GM12878 (cell line): ENCODE results near the gene GPR75. TPM values are rescaled to one million over a fixed set of nuclear protein-coding genes. Genes with fewer than 3 reads are reported as not detected.

Experiments
- ATAC-seq: fragments of 200-7000 bp; cut with Tn5 transposase; 3 replicates; pipeline ENCODE4 v1.9.1; 2020; ENCODE audit warnings: mild to moderate bottlenecking, moderate library complexity
- BruUV-seq: library from RNA; stranded (reverse); fragments of 400-500 nt; replicated peaks from 2 replicates; lab custom pipeline; 2021; lab: Mats Ljungman, UMichigan
- CTCF ChIA-PET: fragments of 300-600 bp; sonication (Branson Sonifier 250); formaldehyde crosslinking; extraction: SDS; loops from one replicate; lab custom pipeline; 2021; ENCODE audit warnings: inconsistent platforms; lab: Yijun Ruan, JAX
- POLR2A ChIA-PET: fragments of 350-600 bp; formaldehyde crosslinking; extraction: SDS; loops from one replicate; lab custom pipeline; 2021; ENCODE audit warnings: inconsistent platforms; lab: Charles Lee
- RAD21 ChIA-PET: fragments of 300-600 bp; sonication (Branson Sonifier 250); formaldehyde crosslinking; loops from one replicate; lab custom pipeline; 2023; ENCODE audit warnings: antibody characterized with exemption; ENCODE audit not compliant: unreplicated experiment; lab: Charles Lee
- SMC1A ChIA-PET: fragments of 300-600 bp; sonication (Branson Sonifier 250); formaldehyde crosslinking; loops from one replicate; lab custom pipeline; 2023; ENCODE audit not compliant: unreplicated experiment, uncharacterized antibody; lab: Charles Lee
- DNase-seq: peaks from one replicate; pipeline ENCODE4 v3.0.0-alpha.2; 2011; ENCODE audit warnings: low read depth, low spot score
- FAIRE-seq: peaks from 3 replicates; lab custom pipeline; 2011; peaks lifted over from hg19 to GRCh38; lab: Jason Lieb, UNC
- H2AFZ ChIP-seq: 2 replicates; pipeline ENCODE4 v1.6.0; 2011; ENCODE audit warnings: low read depth, low read length, control low read depth; ENCODE audit not compliant: control insufficient read depth
- H3K27ac ChIP-seq: 2 replicates; pipeline ENCODE4 v1.5.1; 2011; ENCODE audit warnings: control low read depth; ENCODE audit not compliant: control insufficient read depth, insufficient read depth
- H3K27me3 ChIP-seq, 2 experiments: replicated peaks in 1 of 2; 2 replicates each; pipeline versions ENCODE4 v1.6.0 to v1.6.1; 2011; ENCODE audit warnings: low read length in 1 of 2; ENCODE audit not compliant: control insufficient read depth in 2 of 2, insufficient read depth in 2 of 2
- H3K36me3 ChIP-seq, 2 experiments: 2 replicates each; pipeline ENCODE4 v1.5.1; 2011; ENCODE audit warnings: low read length in 1 of 2; ENCODE audit not compliant: control insufficient read depth in 2 of 2, insufficient read depth in 2 of 2
- H3K4me1 ChIP-seq: 2 replicates; pipeline ENCODE4 v1.6.1; 2011; ENCODE audit warnings: mild to moderate bottlenecking, low read length, moderate library complexity, mixed read lengths; ENCODE audit not compliant: control insufficient read depth, insufficient read depth
- H3K4me2 ChIP-seq: 2 replicates; pipeline ENCODE4 v1.6.0; 2011; ENCODE audit warnings: control low read depth; ENCODE audit not compliant: control insufficient read depth, insufficient read depth
- H3K4me3 ChIP-seq: fragments of 200-600 bp; sonication (generic); 2 replicates; pipeline ENCODE4 v1.5.1; 2016
- H3K79me2 ChIP-seq: 2 replicates; pipeline ENCODE4 v1.6.0; 2011; ENCODE audit warnings: low read length; ENCODE audit not compliant: control insufficient read depth, insufficient read depth
- H3K9ac ChIP-seq: 2 replicates; pipeline ENCODE4 v1.8.0; 2011; ENCODE audit warnings: low read length, control low read depth, mixed read lengths; ENCODE audit not compliant: control insufficient read depth, insufficient read depth
- H3K9me3 ChIP-seq: replicated peaks from 3 replicates; pipeline ENCODE4 v1.5.1; 2011; ENCODE audit warnings: mild to moderate bottlenecking, low read length; ENCODE audit not compliant: control insufficient read depth, insufficient read depth
- H4K20me1 ChIP-seq: 2 replicates; pipeline ENCODE4 v1.6.0; 2011; ENCODE audit not compliant: control insufficient read depth, insufficient read depth
- CBX3 ChIP-seq: fragments of 200-600 bp; sonication (generic); IDR thresholded peaks from 2 replicates; pipeline ENCODE4 v1.6.1; 2016; ENCODE audit warnings: low read depth, borderline replicate concordance
- CHD4 ChIP-seq: fragments of 200-600 bp; sonication (generic); IDR thresholded peaks from 2 replicates; pipeline ENCODE4 v1.6.1; 2016; ENCODE audit warnings: mild to moderate bottlenecking
- FOXK2 ChIP-seq: fragments of 450-650 bp; IDR thresholded peaks from 2 replicates; pipeline ENCODE4 v1.6.1; 2017; ENCODE audit warnings: mild to moderate bottlenecking, moderate library complexity
- MEF2A ChIP-seq: IDR thresholded peaks from 2 replicates; pipeline ENCODE4 v1.6.1; 2011; ENCODE audit warnings: low read depth, mild to moderate bottlenecking, low read length, moderate library complexity; ENCODE audit not compliant: insufficient read depth
- NFYA ChIP-seq: IDR thresholded peaks from 2 replicates; pipeline ENCODE4 v1.6.1; 2011; ENCODE audit warnings: low read depth, mild to moderate bottlenecking, low read length, improper control_type of control experiment, borderline replicate concordance
- PAX8 ChIP-seq: fragments of 450-650 bp; IDR thresholded peaks from 2 replicates; pipeline ENCODE4 v1.6.1; 2017; ENCODE audit warnings: mild to moderate bottlenecking, moderate library complexity
- RB1 ChIP-seq: fragments of 450-650 bp; formaldehyde crosslinking; IDR thresholded peaks from 2 replicates; pipeline ENCODE4 v1.6.1; 2017; ENCODE audit warnings: mild to moderate bottlenecking, borderline replicate concordance
- RBBP5 ChIP-seq: fragments of 200-600 bp; sonication (generic); conservative IDR thresholded peaks from 2 replicates; pipeline ENCODE4 v1.6.1; 2016
- SIX5 ChIP-seq: IDR thresholded peaks from 2 replicates; pipeline ENCODE4 v1.6.1; 2011; ENCODE audit warnings: mild to moderate bottlenecking, low read depth, low read length, moderate library complexity; ENCODE audit not compliant: severe bottlenecking
- SPI1 ChIP-seq: IDR thresholded peaks from 2 replicates; pipeline ENCODE4 v1.6.1; 2011; ENCODE audit warnings: low read depth, mild to moderate bottlenecking, low read length, moderate library complexity, borderline replicate concordance; ENCODE audit not compliant: insufficient read depth
- TCF3 ChIP-seq: IDR thresholded peaks from 2 replicates; pipeline ENCODE4 v1.6.1; 2012; ENCODE audit warnings: low read depth, mild to moderate bottlenecking, low read length, borderline replicate concordance; ENCODE audit not compliant: insufficient read depth
- TCF7 ChIP-seq: IDR thresholded peaks from 2 replicates; pipeline ENCODE4 v1.6.1; 2014; ENCODE audit warnings: antibody characterized with exemption, borderline replicate concordance
- YBX1 ChIP-seq: fragments of 450-650 bp; IDR thresholded peaks from 2 replicates; pipeline ENCODE4 v1.6.1; 2016; ENCODE audit warnings: antibody characterized with exemption
- WGBS: methylation state at CpG from one replicate; pipeline ENCODE4 v1.1.6; 2016; ENCODE audit warnings: low lambda C conversion rate; ENCODE audit not compliant: insufficient replicate concordance, insufficient coverage; ENCODE audit errors: missing lambda C conversion rate; 5-methylcytosine and 5-hydroxymethylcytosine counted together
- in situ Hi-C: fragments of 300-500 bp; cut with MboI; formaldehyde crosslinking; loops from 9 replicates; pipeline ENCODE4 v1.14.3; 2018; ENCODE audit warnings: mixed read lengths
- intact Hi-C: fragments of 100-400 bp; cut with micrococcal nuclease; formaldehyde crosslinking; loops from one replicate; pipeline ENCODE4 v1.14.2; 2022; ENCODE audit not compliant: unreplicated experiment
- polyA plus RNA-seq, 11 experiments: library from polyadenylated mRNA; depleted of rRNA in 4 of 11; unstranded in 6 of 11; stranded (reverse) in 5 of 11; fragments of >200 nt; fragmentation: Nextera tagmentation in 4 of 11; fragmentation: Illumina TruSeq in 1 of 11; extraction: Ambion mirVana in 4 of 11; extraction: Trizol in 1 of 11; gene quantifications; 1 replicate in 1 of 11; 2 replicates in 10 of 11; pipeline versions ENCODE4 v1.2.1 to v1.2.3, GENCODE V29; 2011 to 2016; ENCODE audit warnings: inconsistent platforms in 2 of 11, missing spikeins in 2 of 11, low read depth in 1 of 11
- total RNA-seq, 4 experiments: library from RNA; depleted of rRNA in 3 of 4; stranded (reverse); fragments of >200 nt in 3 of 4; fragmentation: Illumina TruSeq in 1 of 4; extraction: Trizol in 1 of 4; gene quantifications; 2 replicates each; pipeline versions ENCODE4 v1.2.1 to v1.2.3, GENCODE V29; 2013 to 2021

The GPR75 gene
- total and polyA plus RNA-seq, 10 of the 15 experiments (the other 5 are each of a cell fraction or from before 2014, with no cell fraction given): 0.02 to 3.5 (median 2.3) TPM; not detected in 2

- Histone ChIP-seq H3K79me2 (no peaks in the 10 kb centered on the region), H3K27ac (no peak overlapping the region), H3K9me3 (no peaks in the 10 kb centered on the region), H3K9ac (no peak overlapping the region), H4K20me1 (no peaks in the 10 kb centered on the region), H3K4me1 (no peaks in the 10 kb centered on the region), H3K36me3 (no peaks in the 10 kb centered on the region), H3K27me3 (no peaks in the 10 kb centered on the region), H2AFZ (no peak overlapping the region), H3K4me3 (no peak overlapping the region), H3K4me2 (no peak overlapping the region)
- WGBS: 72% methylated on average over 11 of the region's 11 CpGs
- FAIRE-seq: no peak
- ChIA-PET SMC1A (no interaction called here), RAD21 (no interaction called here), CTCF (no interaction called here), POLR2A (no interaction called here)
- BruUV-seq: no TSS peak
- no peak for ATAC-seq
- in situ Hi-C loops: no loop called here
- no peak for TF ChIP-seq YBX1
- TF ChIP-seq RBBP5: no peak
- no peak for DNase-seq
- intact Hi-C loops: no loop called here
Observed at GRCh38 chr2:53829273-53829979, 30.3 kb downstream of the GPR75 start.

GRCh38 chr2:53828331-53828730 is 31.4 kb downstream of the GPR75 start:
- Histone ChIP-seq H3K4me3 (no peak overlapping the region), H2AFZ (no peak overlapping the region), H3K9me3 (no peaks in the 10 kb centered on the region), H3K4me2 (no peak overlapping the region), H3K36me3 (no peaks in the 10 kb centered on the region), H3K79me2 (no peaks in the 10 kb centered on the region), H3K9ac (no peak overlapping the region), H3K4me1 (no peaks in the 10 kb centered on the region), H3K27ac (no peak overlapping the region), H4K20me1 (no peaks in the 10 kb centered on the region), H3K27me3 (no peaks in the 10 kb centered on the region)
- RAD21 ChIA-PET: no interaction called here
- CTCF ChIA-PET: no interaction called here
- no peak for ATAC-seq
- TF ChIP-seq NFYA: no peak
- TF ChIP-seq MEF2A: no peak
- TF ChIP-seq TCF3: no peak
- no peak for TF ChIP-seq CHD4
- no peak for TF ChIP-seq SIX5
- no peak for TF ChIP-seq SPI1
- no peak for TF ChIP-seq CBX3
- no peak for TF ChIP-seq PAX8
- no peak for TF ChIP-seq TCF7
- TF ChIP-seq RB1: no peak
- TF ChIP-seq FOXK2: no peak
- in situ Hi-C loops: no loop called here
- 85% methylated on average over 4 of the region's 4 CpGs for WGBS
- POLR2A ChIA-PET: no interaction called here
- FAIRE-seq: no peak
- SMC1A ChIA-PET: no interaction called here
- intact Hi-C loops: no loop called here
- no peak for DNase-seq
- no TSS peak for BruUV-seq
